ENCODE results near the gene TOMM7.

DNA sequence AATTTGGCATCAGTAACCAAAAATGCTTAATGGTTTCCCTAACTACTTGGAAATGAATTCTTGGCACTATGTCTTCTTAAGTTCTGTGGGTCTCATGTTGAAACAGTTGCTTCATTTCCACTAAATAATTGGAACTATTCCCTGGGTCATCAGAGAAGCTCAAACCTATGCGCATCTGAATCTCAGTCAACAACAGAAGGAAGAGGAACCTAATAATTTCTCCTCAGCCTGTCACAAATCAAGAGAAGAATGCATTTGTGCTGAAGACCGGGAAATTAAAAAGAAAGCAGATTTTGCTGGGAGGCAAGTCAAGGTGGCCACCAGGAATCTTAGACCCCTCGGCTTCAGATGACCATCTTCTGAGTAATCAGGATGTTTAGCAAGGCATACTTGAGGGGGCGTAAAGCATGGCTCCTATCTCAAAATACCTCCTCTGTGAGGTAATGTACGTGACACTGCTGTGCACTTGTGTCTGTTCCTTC lies 41.4 kb downstream of the TOMM7 start:
- TF ChIP-seq, protein P1, sequence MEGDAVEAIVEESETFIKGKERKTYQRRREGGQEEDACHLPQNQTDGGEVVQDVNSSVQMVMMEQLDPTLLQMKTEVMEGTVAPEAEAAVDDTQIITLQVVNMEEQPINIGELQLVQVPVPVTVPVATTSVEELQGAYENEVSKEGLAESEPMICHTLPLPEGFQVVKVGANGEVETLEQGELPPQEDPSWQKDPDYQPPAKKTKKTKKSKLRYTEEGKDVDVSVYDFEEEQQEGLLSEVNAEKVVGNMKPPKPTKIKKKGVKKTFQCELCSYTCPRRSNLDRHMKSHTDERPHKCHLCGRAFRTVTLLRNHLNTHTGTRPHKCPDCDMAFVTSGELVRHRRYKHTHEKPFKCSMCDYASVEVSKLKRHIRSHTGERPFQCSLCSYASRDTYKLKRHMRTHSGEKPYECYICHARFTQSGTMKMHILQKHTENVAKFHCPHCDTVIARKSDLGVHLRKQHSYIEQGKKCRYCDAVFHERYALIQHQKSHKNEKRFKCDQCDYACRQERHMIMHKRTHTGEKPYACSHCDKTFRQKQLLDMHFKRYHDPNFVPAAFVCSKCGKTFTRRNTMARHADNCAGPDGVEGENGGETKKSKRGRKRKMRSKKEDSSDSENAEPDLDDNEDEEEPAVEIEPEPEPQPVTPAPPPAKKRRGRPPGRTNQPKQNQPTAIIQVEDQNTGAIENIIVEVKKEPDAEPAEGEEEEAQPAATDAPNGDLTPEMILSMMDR (IDR thresholded peaks at IDR 0.05 in 2 of 3, conservative IDR thresholded peaks at IDR 0.05 in 1 of 3; ENCODE audit: borderline replicate concordance in 1 of 3, insufficient read depth in 1 of 3, low read depth in 2 of 3, low read length in 2 of 3) = no peak
- TF ChIP-seq MAX (IDR thresholded peaks at IDR 0.05) = no peak
